ENCODE measurements around the gene FOXD4.
"Not testable (repeated sequence)": the region's sequence is repeated elsewhere in the genome, so short reads cannot be mapped to it uniquely, and the experiment has no call there.

FOXD4 gene

DNA sequence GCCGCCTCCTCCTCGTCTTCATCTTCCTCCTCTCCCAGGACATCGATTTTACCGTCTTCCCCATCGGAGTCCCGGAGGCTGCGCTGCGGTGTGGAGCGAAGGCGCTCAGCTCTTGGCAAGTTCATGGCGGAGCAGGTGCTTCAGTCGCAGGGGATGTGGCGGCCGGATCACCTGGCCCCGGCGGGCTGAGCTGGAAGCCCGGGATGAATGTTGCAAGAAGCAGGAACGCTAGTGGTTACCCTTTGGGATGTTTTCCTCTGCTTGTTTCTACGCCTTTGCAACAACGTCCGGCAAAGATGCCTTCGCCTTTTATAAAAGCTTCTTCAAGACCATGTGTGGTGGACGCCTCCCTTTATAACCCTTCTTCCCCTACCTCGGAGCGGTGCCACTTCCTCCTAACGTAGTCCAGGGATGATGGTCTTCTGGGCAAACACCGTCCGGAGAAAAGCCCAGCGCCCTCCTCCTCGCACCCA lies at the start of gene FOXD4:
Gene FOXD4 (minus strand): TSS at position 423 of the 473 bp plus-strand sequence. CDS start 298 bp downstream, at position 125.
- DNase-seq (ENCODE audit: low read depth, low spot score): not testable (repeated sequence)

DNA sequence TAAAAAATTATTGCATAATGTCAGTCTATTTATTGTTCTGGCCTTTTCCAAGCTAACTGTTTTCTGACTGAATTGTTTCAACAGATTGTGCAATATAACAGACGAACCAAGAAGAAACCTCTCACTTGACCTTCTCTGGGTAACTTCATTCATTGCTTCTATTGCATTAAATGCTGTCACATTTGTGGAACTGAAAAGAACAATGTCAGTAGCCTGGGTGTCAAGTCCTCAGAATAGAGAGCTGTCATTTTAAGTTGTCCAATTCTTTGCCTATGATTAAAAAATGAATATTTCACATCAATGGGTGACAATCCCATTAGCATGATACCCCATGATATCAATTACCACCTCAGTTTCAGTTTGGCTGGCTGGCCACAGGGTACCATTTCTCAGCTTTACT lies 41.7 kb upstream of the FOXD4 start:
- DNase-seq (ENCODE audit: low read depth, low spot score): not testable (repeated sequence)

DNA sequence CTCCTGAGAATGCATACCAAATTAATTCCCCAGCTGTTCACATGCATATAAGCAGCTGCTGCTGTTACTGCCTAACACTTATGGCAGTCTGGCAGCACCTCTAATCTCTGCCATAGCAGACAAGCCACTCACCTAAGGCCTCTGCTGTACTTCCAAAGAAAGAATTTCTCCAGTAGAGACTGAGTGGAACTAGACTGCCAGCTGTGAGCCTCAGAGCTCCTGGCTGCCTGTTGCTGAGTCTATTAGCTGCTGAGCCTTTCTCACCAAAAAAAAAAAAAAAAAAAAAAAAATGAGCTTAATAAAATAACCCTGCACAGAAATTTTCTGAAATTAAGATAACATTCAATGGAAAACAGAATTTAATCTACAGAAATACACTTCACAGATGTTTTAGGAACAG lies 33.0 kb upstream of the FOXD4 start:
- not testable (repeated sequence) for DNase-seq (ENCODE audit: low read depth, low spot score)

DNA sequence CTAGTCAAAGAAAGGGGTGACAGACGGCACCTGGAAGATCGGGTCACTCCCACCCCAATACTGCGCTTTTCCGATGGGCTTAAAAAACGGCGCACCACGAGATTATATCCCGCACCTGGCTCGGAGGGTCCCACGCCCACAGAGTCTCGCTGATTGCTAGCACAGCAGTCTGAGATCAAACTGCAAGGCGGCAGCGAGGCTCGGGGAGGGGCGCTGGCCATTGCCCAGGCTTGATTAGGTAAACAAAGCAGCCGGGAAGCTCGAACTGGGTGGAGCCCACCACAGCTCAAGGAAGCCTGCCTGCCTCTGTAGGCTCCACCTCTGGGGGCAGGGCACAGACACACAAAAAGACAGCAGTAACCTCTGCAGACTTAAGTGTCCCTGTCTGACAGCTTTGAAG lies 21.7 kb upstream of the FOXD4 start:
- DNase-seq (ENCODE audit: low read depth, low spot score): not testable (repeated sequence)

DNA sequence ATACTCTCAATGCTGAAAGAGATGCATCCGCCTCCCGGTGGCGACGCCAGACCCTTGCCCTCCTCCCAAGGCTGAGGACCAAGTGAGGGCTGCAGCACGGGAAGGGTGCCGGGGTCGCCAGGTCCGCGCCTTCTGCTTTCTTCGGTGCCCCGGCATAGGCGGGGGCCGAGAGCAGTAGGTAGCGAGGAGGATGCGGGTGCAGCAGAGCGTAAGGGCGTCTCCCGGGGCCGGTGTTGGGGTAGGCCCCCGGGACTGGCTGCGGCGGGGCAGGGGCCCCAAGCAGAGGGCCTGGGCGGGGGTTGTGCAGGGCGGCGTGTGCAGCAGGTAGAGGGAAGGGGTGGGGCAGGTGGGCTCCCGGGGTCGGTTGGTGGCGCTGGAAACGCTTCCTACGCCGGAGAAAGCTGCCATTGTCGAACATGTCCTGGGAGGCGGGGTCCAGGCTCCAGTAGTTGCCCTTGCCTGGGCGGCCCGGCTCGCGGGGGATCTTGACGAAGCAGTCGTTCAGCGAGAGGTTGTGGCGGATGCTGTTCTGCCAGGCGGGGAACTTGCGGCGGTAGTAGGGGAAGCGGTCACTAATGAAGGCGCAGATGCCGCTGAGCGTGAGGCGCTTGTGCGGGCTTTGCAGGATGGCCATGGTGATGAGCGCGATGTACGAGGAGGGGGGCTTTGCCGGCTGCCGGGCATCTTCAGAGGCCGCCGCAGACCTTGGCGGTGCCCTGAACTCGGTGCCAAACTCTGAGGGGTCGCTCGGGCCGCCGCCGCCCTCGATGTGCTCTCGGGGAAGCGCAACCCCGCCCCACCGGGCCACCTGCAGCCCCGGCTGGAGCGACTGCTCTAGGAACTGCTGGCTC lies 848 bp downstream of the FOXD4 start:
- not testable (repeated sequence) for DNase-seq (ENCODE audit: low read depth, low spot score)

DNA sequence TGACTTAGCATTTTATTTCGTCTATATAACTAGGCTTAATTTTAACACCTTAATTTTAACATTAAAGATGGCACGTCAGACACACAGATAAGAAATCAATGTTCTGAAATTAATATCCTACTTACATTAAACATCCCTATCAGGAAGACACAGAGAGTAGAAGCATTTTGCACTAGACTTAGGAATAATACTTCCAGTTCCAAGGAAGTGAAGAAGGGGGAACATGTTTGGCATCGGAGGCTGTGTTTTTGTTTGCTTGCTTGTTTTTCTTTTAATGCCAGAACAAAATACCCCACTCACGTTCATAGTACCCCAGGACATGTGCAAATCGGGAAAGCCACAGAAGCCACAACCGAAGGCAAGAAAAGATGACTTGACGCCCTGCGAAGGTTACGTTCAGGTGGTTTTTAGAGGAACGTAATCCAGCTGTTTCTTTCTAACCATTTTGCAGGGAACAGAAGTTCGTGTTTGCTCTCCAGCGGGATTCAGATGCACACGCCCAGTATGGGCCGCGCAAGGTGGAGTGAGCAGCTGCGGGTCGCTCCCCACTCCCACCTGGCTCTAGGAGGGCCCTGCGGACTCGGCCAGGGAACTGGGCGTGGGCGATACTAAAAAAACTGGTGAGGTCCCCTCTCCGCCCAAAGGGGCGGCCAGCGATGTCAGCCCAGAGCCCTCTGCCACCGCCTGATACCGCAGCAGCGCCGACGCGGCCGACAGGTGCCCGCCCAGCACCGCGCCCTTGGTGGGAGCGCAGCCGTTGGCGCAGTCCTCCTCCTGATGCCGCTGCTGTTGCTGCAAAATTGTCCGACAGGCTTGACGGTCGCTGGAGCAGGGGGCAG lies 1.8 kb downstream of the FOXD4 start:
- DNase-seq (ENCODE audit: low read depth, low spot score): peak; percentile 11

DNA sequence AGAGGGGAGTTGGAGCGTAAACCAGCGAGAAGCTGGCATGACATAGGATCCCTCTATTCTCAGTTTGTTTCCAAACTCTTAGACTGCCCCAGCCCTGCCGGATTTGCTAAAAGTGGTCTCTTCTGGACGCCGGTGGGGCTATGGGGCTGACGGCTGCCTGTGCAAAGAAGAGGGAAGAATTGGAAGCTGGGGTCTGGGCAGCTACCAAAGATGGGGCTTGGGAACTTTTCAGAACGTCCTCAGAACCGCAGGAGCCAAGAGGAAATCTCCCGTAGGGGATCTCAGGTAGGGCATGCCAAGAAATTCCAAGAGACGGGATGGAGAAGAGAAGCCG lies 3.1 kb downstream of the FOXD4 start:
- not testable (repeated sequence) for DNase-seq (ENCODE audit: low read depth, low spot score)

DNA sequence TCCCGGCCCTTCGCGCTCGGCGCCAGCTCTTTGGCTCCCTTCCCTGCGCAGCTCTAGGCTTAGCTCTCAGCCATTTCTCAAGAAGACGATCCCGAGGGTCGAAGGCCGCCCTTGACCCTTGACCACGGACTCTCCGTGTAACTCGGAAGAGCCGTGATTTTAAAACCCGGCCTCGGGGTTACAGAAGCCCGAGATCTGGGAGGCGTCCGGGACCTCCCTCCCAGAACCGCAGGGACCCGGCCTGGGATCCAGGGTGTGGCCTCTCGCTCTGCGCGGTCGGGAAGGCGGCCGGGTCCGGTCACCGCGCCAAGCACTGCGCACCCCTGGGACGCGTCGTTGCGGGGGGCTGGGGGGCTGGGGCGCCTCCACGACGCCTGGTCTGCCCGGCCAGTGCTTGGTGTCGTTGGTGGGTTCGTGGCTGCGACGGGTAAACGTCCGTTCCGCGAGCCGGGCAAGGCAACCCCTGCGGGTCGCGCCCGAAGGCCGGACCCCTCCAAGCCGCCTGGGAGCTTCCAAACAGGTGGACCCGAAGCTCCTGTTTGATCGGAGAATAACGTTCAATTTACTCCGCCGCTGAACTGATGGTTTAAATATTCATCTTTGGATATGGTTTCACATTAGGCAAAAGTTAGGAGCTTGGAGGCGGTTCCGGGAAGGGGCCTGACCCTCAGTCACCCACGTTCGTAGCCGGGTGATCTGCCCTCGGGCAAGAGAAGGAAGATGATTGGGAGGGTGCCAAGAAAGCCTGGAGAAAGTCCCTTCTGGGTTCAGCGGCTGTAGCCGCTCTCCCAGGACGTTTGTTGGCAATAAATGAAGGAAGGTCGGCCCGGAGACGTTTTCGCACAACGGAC lies 3.7 kb downstream of the FOXD4 start:
- DNase-seq (ENCODE audit: low read depth, low spot score): peak; percentile 26

- peak; percentile 75 for DNase-seq (ENCODE audit: low read depth, low spot score)
These were observed 4.5 kb downstream of the FOXD4 start for GRCh38 chr9:113468-114266.

GRCh38 chr9:112589-113467 lies 5.4 kb downstream of the FOXD4 start:
- peak; percentile 20 for DNase-seq (ENCODE audit: low read depth, low spot score)

- not testable (repeated sequence) for DNase-seq (ENCODE audit: low read depth, low spot score)
These were observed 7.5 kb downstream of the FOXD4 start for GRCh38 chr9:110672-111071.

DNA sequence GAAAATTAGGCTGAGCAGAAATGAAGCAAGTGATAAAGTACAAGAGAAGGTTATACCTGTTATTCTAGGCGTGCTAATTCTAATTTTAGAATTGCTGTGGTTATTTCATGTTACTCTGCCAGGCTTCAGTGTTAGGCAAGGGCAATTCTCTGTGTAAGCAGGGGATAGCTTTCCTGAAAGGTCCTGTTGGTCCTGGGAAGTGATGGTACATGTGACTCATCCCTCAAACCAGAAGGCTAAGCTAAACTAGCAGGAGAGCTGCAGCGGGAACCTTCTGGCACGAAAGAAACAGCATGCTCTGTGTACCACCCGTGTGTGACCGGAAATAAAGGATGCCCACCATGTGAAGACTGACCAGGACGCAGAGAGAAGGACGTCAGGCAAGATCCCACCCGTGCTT lies 8.7 kb downstream of the FOXD4 start:
- DNase-seq (ENCODE audit: low read depth, low spot score): not testable (repeated sequence)

GRCh38 chr9:108742-109495 lies 9.3 kb downstream of the FOXD4 start:
- not testable (repeated sequence) for DNase-seq (ENCODE audit: low read depth, low spot score)

GRCh38 chr9:105991-106390 lies 12.2 kb downstream of the FOXD4 start:
- DNase-seq (ENCODE audit: low read depth, low spot score): not testable (repeated sequence)

DNA sequence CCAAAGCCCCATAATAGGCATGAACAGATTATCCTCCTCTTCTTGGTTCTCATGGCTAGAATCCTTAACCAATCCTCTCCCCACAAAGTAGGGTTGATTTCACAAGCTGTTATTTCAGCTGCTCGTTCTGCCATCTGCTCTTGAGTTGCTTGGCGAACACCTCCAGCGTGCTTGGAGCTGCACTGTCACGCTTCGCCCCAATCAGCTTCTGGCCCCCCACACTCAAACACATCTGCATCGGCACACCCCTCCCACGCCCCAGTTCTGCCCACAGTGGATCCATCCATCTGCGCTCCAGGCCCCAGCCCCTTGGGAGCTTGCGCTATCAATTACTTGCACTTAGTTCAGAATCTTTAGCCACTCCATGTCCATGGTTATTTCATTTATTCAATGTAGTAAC lies 17.8 kb downstream of the FOXD4 start:
- DNase-seq (ENCODE audit: low read depth, low spot score): not testable (repeated sequence)

DNA sequence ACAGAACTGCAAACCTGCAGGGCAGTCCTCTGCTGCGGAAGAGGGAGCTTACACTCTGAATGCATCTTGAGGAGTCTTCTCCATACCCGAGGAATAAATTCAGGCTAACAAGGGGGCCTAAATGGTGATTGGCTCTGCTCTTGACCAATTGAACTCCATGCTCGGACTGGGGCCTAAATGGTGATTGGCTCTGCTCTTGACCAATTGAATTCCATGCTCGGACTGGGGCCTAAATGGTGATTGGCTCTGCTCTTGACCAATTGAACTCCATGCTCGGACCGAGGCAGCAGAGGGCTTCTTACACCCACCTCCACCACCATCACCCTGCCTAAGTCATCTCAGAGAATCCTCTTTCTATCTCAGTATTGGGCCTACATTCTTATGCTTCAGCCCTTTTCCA lies 18.4 kb downstream of the FOXD4 start:
- not testable (repeated sequence) for DNase-seq (ENCODE audit: low read depth, low spot score)

GRCh38 chr9:98775-99174 lies 19.4 kb downstream of the FOXD4 start:
- DNase-seq (ENCODE audit: low read depth, low spot score): not testable (repeated sequence)

DNA sequence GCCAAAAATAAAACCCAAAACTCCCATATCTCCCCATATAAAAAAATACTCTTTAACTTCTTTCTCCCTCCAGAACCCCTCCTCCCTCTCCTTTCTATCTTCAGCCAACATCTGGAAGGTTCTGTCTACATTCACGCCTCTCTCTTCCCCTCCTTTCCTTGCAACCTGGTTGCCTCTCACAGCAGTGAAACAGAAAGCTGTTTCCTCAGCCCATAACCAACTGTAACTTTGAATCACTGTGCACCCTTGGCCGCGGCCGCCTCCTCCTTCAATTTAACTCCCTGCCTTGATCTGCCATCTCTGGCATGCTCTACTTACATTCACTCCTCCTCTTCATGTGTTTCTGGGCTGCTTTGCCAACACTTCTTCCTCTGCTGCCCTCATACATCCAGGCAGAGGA lies 23.2 kb downstream of the FOXD4 start:
- DNase-seq (ENCODE audit: low read depth, low spot score): not testable (repeated sequence)

GRCh38 chr9:94323-94722 lies 23.9 kb downstream of the FOXD4 start:
- DNase-seq (ENCODE audit: low read depth, low spot score): not testable (repeated sequence)

All from ELF-1 (cell line).